NOMO-1 treated with dmso at 0.1 percent for 144 hours (cell line): ENCODE data around the gene STRN3.

Experiments used
- DNase-seq: peaks from one replicate; lab custom pipeline; 2025; ENCODE audit not compliant: unreplicated experiment; lab: John Stamatoyannopoulos, UW

STRN3 gene

DNA sequence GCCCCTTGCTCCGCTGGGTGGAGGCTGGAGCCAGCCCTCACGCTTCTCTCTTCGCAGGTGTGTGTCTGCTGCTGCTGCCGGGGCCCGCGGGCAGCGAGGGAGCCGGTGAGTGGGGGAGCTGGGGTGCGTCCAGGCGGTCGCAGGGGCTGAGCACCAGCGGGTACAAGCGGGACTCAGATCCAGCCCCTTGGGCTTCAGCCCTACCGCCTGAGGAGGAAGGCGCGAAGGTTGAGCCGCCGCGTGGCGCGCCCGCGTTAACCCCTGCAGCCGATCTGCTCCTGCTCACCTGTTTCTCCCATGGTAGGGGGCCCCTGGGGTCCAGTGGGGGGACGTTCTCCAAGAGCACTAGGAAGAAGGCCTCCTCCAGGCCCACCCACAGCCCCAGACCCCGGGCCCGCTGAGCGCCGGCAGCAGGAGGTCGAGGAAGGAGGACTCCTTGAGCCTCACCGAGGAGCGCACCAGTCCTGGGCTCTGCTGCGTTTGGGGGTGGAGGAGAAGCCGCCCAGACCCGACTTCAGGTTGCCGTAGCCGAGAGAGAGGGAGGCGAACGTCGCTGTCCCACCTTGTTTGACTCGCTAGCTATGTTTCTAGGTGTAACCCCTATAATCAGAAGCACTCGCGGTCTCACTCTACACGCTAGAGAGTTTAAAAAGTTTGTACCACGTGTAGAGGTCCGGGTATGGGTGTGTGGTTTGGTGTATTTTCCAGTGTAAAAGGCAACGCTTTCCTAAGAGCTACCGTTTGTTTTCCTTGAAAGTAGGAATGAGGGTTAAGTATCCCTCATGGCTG, 151.0 kb downstream of the STRN3 start:
- DNase-seq: no peak

DNA sequence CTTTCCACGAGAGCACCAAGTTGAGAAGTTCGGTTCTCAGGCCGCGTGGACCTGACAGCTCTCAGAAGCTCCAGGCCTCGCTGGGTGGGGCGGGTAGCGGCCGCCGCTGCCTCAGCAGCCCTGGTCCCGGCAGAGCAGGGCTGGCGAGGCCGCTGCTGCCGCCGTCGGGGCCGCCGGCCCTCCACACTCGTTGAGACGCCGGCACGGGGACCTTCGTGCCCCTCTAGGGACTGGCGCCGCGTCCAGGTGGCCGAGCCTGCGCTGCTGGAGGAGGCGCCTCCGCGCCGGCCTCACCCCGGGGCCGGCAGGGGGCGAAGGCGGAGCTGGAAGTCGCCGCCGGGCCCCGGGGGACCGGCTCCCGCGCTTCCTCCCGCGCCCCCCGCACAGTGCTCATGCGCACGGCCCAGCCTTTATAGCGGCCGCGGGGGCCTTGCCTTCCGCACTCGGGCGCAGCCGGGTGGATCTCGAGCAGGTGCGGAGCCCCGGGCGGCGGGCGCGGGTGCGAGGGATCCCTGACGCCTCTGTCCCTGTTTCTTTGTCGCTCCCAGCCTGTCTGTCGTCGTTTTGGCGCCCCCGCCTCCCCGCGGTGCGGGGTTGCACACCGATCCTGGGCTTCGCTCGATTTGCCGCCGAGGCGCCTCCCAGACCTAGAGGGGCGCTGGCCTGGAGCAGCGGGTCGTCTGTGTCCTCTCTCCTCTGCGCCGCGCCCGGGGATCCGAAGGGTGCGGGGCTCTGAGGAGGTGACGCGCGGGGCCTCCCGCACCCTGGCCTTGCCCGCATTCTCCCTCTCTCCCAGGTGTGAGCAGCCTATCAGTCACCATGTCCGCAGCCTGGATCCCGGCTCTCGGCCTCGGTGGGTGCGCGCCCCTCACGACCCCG, 151.8 kb downstream of the STRN3 start, which contains the start of gene COCH:
Gene COCH (plus strand): TSS at position 440 of the 879 bp plus-strand sequence. CDS start 380 bp downstream, at position 820.
- peak; percentile 31 for DNase-seq

DNA sequence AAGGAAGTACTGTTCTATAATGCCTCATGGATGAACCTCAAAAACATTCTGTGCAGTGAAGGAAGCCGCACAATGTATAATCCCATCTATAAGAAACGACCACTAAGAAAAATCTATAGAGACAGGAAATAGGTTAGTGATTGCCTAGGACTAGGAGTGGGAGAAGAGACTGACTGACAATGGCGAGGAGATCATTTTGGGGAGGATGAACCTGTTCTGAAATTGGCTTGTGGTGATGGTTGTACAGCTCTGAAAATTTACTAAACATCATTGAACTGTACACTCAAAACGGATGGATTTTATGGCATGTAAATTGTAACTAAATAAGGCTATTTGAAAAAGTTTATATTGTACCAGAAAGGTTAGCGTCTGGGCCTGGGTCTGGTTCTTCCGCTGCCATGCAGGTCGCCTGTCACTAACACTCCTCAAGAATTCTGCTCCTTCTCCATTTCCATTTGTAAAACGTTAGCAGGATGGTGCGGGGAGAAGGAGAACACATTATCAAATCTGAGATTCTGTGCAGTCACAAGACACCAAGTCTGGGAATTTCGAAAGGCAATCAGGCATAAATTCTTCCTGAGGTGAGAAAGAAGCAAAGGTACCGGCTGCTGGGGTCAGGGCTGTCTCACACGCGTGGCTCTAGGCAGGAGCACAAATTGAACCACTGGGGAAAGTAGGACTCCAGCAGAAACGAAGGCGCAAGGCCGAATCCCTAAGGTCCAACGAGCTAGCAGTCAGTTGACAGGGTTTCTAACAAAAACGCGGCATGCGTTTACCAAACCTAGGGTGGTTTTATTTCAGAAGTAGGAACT, 152.7 kb downstream of the STRN3 start:
- DNase-seq: no peak

DNA sequence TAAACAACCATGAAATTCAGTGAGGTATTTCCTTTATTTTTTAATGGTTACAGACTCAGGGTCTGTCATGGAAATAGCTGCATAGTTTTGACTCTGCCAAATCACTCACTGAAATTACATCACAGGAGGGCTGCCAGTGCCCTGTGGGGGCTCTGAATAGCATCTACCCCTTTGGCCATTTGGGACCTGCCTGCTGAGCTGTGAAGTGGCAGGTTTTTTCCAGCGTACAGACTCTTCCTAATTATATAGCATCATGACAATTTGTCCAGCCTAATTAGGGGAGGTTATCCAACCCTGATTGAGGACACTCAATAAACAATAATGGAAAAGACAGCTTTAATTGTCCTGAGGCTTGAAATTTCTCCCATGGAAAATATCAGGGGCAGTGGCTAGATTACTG, 153.6 kb downstream of the STRN3 start:
- no peak for DNase-seq

DNA sequence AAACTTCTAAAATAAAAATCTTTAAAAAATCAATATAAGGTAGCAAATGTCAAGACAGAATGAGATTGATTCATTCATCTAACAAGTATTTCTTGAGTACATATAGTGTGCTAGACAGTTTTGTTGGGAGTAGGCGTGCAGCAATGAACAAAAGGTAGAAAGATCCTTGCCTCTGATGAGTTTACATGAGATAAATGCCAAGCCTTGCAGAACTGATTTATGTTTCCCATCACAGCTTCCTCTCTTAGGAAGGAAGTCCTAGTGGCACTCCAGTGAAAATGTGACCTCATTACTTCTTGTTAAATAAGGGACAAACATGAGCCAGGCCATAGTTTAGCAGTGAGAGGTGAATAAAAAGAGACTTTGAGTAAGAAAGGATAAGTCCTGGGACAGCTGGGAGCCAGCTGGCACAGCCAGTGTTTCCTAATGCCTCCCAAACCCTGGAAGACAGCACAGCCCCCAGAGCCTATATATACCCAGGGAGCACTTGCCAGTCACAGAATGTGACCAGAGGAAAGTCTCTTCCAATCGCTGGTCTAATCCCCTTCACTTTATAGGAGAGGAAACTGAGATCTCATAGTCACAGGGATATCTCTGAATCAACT, 156.5 kb downstream of the STRN3 start:
- no peak for DNase-seq

DNA sequence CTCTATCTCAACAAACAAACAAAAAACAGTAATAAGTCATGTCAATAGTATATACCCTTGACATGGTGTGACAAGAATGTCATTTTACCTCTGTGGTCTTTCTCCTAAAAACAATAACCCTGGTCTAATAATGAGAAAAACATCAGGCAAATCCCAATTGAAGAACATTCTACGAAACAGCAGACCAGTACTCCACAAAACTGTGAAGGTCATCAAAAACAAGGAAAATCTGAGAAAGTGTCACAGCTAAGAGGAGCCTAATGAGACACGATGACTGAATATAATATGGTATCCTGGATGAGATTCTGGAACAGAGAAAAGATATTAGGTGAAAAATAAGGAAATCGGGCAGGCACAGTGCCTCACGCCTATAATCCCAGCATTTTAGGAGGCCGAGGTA, 157.4 kb downstream of the STRN3 start:
- no peak for DNase-seq

DNA sequence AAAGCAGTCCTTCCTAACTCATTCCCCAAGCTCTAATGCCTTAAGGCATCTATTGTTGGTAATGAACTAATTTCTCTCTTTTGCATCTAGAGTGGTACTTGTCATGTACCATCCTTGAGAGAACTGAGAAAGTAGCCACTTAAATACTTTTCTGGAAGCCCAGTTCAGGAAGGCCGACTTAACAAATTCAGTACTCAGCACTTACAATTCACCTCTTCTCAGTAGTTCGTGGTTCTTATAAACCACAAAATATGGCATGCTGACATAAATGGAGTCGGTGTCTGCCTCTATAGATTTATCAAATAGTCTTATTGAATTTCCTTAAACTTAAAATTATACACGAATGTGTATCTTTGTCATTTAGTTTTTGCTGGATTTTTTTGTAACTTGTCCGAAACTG, 161.2 kb downstream of the STRN3 start:
- DNase-seq: no peak

DNA sequence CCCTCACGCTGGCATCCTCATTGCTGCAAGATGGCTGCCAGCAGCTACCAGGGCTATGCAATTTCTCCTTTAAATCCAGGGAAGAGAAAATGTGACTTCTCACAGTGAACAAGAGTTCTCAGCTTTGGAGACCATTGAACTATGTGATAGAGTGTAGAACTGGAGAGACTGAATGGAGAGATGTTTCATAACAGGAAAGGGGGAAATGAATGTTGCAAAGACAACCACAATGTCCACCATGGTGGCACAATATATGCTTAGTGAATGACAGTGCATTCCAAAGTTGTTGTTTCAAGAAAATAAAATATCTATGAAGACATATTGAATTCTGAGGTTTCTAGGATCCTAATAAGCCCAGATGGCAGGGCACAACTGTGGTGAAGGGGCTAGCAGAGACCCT, 165.0 kb downstream of the STRN3 start:
- DNase-seq: peak; percentile 13

DNA sequence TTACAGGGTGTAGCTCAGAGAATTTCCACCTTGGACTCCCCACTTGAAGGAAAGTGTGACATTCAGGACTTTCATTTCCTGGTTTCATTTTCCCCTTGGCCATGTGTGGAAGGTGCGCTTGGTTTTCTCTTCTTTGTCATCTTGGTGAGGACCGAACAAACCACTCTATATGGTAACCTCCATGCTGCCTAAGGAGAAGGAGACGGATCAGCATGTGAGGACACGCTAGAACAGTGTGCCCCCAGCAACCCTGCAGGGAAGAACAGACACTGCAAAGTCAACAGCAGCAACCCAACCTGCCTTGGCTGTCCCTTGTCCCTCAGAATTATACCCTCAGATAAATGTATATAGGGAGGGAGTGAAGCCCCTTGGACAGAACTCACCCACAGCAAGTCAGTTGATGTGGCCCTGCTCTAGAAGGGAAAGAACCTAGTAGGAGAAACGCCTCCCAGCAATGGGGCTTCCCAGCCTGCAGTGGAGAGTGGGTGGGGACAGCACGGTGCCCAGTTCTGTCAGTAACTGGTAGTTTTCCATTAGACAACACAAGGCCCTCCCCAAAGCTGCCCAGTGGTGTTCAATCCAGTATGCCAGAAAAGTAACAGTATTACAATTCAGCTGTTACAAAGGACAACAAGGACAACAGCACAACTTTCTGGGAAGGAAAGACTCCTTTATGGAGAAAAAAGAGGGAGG, 170.7 kb downstream of the STRN3 start:
- no peak for DNase-seq

DNA sequence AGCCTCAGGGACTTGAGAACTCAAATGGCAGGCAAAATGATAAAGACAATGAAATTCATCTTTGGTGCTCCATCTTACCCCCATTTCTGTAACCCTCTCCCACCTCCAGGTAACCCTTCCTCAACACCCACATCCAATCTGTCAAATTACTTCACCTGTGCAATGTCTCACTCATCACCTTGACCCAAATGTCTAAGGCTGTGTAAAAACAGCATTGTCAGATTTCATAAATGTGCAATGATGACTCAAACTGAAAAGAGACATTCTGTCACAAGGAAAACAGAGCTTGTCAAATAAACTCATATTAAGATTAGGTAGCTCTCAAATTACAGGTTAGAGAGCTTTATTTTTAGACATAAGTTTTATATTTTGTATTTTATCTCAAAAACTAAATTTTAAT, 171.7 kb downstream of the STRN3 start:
- no peak for DNase-seq

DNA sequence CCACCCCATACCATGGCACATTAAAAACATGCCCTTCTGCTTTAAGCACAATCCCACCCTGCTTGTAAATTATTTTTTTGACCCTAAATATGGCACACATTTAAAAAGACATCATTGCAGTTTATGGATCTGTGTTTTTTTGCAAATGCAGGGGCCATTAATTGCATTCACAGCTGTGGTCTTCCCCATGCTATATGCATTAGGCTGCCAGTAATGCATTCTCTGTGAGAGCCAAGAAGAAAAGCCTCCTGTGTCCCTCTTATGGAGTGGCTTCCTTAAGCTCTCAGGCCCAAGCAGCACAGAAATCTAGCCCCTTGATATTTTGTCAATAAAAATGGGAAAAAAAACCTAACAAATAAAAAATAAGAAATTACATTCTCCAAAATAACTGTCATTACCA, 172.2 kb downstream of the STRN3 start:
- no peak for DNase-seq

DNA sequence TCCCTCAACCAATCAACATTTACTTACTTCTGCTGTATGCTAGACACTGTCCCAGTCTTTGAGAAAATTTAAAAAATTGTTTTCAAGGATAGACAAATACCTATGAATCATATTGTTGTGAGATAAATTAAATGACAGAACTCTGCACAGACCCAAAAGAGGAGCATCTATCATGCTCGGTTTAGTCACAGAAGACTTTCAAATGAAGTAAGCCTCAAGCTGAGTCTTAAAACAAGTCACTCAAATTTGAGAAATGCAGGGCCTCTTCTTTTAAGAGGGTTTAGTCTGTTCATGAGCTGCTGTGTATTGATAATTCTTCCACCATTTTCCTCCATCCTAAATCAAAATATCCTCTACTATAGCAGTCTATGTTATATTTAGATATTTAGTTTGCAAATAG, 176.2 kb downstream of the STRN3 start:
- DNase-seq: no peak

DNA sequence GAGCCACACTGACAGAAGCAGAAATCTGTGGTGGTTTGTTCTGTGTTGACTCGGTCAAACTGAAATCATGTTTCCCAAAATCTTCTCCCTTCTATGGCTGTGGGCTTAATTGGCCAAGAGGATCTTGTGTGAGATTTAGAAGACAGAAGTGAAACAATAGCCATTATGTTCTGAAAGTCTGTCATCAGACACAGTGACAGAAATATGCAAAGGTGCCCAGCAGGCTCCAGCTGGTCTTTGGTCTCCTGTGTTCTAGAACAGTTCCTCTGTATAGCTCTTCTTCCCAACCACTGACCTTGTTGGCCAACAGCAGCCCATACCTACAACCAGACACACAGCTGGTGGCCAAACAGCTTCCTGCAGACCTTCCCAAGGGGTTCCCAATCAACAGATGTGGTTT, 176.8 kb downstream of the STRN3 start:
- peak; percentile 44 for DNase-seq

DNA sequence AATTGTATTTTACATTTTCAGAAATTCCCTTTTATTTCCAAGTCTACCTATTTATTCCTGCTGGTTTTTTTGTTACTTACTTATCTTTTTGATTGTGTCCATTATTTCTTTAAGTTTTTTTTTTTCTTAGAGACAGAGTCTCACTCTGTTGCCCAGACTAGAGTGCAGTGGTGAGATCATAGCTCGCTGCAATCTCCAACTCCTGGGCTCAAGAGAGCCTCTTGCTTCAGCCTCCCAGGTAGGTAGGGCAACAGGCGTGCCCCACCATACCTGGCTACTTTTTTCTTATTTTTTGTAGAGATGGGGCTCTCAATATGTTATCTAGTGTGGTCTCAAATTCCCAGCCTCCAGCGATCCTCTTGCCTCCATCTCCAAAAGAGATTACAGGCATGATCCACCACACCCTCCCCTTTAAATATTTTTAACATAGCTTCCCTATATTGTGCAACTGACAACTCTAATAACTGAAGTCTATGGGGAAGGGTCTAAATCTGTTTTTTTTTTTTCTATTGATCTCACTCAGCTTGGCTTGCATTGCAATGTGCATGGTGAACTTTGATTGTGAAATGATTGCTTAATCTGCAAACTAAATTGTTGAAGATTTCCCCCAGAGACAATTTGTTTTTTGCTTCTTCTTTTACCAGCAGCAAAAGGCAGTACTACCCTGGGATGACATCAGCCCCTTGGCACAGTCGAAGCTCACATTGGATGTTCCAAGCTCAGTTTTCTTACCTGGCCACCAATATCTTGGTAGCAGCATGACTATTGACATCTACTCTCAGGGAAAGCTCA, 177.5 kb downstream of the STRN3 start:
- DNase-seq: peak; percentile 44
